T47D (cell line): ENCODE data around the gene ALDH1L1.

Source experiments
- DNase-seq, 2 experiments: peaks; one replicate each; pipeline versions ENCODE4 v3.0.0 to v3.0.0-alpha.2; 2011 to 2012; ENCODE audit warnings: low read depth in 1 of 2, low spot score in 1 of 2
- JUND ChIP-seq: IDR thresholded peaks from 2 replicates; pipeline ENCODE4 v1.6.1; 2012; ENCODE audit warnings: low read depth
- in situ Hi-C: cut with HindIII; loops from 2 replicates; pipeline ENCODE4 v1.10.0; 2016; ENCODE audit warnings: low sequenced_read_pairs, low pct_unique_long_range_greater_than_20kb

ALDH1L1 gene

GRCh38 chr3:126114443-126115386 lies 65.7 kb downstream of the ALDH1L1 start:
- in situ Hi-C loops = no loop called here
- no peak for DNase-seq
- no peak for TF ChIP-seq JUND

- in situ Hi-C loops = no loop called here
- no peak for TF ChIP-seq JUND
- peak in 1 of 2 experiments; percentile 19 for DNase-seq
These were observed 66.5 kb downstream of the ALDH1L1 start for GRCh38 chr3:126113733-126114442.

GRCh38 chr3:126113238-126113555 lies 67.2 kb downstream of the ALDH1L1 start:
- DNase-seq = no peak
- in situ Hi-C loops = no loop called here
- TF ChIP-seq JUND = no peak

- TF ChIP-seq JUND = no peak
- in situ Hi-C loops = no loop called here
- no peak for DNase-seq
These were observed 67.7 kb downstream of the ALDH1L1 start for GRCh38 chr3:126112531-126113237.

GRCh38 chr3:126111566-126112475 lies 68.6 kb downstream of the ALDH1L1 start:
- in situ Hi-C loops = no loop called here
- TF ChIP-seq JUND = no peak
- DNase-seq = no peak

- TF ChIP-seq JUND = no peak
- in situ Hi-C loops = no loop called here
- no peak for DNase-seq
These were observed 69.2 kb downstream of the ALDH1L1 start for GRCh38 chr3:126111126-126111551.

GRCh38 chr3:126110431-126111125 lies 69.8 kb downstream of the ALDH1L1 start:
- no peak for TF ChIP-seq JUND
- in situ Hi-C loops = no loop called here
- DNase-seq = no peak

- no peak for TF ChIP-seq JUND
- in situ Hi-C loops = no loop called here
- DNase-seq = no peak
These were observed 70.5 kb downstream of the ALDH1L1 start for GRCh38 chr3:126109880-126110235.

GRCh38 chr3:126109146-126109879 lies 71.1 kb downstream of the ALDH1L1 start:
- in situ Hi-C loops = no loop called here
- DNase-seq = no peak
- TF ChIP-seq JUND = no peak

GRCh38 chr3:126108676-126109050 lies 71.7 kb downstream of the ALDH1L1 start:
- no peak for DNase-seq
- TF ChIP-seq JUND = no peak
- in situ Hi-C loops = no loop called here
